ENCODE data around the gene RREB1.

The RREB1 gene, protein sequence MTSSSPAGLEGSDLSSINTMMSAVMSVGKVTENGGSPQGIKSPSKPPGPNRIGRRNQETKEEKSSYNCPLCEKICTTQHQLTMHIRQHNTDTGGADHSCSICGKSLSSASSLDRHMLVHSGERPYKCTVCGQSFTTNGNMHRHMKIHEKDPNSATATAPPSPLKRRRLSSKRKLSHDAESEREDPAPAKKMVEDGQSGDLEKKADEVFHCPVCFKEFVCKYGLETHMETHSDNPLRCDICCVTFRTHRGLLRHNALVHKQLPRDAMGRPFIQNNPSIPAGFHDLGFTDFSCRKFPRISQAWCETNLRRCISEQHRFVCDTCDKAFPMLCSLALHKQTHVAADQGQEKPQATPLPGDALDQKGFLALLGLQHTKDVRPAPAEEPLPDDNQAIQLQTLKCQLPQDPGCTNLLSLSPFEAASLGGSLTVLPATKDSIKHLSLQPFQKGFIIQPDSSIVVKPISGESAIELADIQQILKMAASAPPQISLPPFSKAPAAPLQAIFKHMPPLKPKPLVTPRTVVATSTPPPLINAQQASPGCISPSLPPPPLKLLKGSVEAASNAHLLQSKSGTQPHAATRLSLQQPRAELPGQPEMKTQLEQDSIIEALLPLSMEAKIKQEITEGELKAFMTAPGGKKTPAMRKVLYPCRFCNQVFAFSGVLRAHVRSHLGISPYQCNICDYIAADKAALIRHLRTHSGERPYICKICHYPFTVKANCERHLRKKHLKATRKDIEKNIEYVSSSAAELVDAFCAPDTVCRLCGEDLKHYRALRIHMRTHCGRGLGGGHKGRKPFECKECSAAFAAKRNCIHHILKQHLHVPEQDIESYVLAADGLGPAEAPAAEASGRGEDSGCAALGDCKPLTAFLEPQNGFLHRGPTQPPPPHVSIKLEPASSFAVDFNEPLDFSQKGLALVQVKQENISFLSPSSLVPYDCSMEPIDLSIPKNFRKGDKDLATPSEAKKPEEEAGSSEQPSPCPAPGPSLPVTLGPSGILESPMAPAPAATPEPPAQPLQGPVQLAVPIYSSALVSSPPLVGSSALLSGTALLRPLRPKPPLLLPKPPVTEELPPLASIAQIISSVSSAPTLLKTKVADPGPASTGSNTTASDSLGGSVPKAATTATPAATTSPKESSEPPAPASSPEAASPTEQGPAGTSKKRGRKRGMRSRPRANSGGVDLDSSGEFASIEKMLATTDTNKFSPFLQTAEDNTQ (N-terminal part only)

DNA sequence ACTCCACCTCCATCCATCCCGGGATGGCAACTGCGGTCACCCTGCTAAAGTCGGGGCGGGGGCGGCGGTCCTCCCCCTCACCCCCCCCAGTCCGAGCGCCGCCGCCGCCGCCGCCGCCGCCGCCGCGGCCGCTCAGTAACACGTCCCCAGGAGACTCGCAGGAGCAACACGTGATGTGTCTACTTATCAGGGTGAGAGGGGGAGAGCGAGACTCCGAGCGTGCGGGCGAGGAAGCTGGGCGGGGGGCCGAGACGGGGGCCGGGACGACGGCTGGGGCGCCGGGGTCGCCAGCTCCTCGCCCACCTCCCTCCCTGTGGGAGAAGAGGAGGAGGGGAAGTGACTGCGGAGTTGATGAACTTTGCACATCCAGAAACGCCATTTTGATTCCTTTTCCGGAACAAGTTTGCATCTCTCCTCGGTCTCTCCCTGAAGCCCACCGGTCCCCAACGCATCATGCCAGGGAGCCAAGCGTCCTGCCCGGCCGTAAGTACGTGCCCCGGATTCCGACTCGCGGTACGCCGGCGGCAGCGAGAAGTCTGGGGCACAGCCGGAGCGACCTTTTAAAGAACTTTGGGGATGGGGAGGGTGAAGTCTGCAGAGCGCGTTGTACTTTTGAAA lies at the start of gene RREB1:
TSS of gene RREB1 (plus strand) at position 384 of the 618 bp plus-strand sequence. CDS start 73,951 bp downstream, outside the sequence.
- DNase-seq = peak in 1 of 2 donors; percentile 25

DNA sequence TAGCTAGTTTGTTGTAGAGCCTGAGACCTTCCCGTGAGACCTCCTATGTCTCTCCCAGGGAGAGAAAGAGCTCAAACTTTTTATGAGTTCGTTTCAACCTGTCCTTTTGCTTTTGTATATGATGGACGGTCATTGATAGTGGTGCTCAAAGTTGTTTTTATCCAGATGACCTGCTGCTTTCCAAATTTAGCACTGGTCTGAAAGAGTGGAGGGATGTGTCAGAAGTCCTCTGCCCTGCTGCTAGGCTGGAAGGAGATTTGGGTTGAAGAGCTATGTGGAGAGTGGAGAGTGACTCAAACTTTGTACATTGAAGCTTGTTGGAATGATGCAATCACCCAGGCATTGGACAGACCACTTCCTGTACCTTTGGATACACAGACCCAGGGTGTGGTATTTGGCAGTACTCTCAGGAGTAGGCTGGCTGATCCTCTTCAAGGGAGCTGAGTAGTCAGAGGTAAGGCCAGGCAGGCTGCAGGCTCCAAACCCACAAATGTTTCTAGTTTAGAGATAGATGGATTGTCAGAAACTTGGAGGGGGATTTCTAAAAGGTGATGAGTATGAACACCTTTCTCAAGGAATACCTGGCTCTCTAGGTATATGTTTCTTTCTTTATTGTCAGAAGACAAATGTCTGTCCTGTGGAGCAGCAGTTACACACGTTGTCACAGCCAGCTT lies 49.4 kb upstream of the RREB1 start:
- DNase-seq = no peak

GRCh38 chr6:7060769-7061516 lies 46.8 kb upstream of the RREB1 start:
- DNase-seq = no peak

- no peak for DNase-seq
Observed at GRCh38 chr6:7062451-7063162, 45.2 kb upstream of the RREB1 start.

- DNase-seq = no peak
Observed at GRCh38 chr6:7067305-7067704, 40.5 kb upstream of the RREB1 start.

GRCh38 chr6:7071405-7071804 lies 36.4 kb upstream of the RREB1 start:
- no peak for DNase-seq

DNA sequence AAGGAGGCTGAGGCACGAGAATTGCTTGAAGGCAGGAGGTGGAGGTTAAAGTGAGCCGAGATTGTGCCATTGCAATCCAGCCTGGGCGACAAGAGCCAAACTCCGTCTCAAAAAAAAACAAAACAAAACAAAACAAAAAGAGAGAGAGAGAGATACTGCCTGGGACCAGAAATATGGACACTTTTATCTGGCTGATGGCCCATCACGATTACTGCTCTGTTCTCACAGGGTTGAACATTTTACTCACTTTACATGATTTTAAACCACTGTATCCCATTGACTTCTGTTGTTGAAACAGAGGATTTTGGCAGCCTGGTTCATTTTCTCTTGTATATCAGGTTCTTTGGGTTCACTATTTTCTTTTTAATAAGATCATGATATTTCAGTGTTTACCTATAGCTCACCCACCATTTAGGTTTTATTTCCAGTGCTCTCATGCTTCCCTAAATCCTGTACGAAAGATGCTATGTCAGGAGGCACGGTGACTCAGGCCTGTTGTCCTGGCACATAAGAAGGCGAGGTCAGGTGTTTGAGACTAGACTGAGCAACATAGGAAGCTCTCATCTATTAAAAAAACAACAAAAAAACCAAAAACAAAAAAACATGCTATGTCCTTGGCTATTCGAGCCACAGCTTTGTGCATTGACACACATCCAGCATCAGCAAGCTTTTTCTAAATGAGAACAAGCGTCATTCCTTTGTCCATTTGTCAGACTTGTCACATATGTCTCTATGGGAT lies 34.5 kb upstream of the RREB1 start:
- no peak for DNase-seq

- peak in 1 of 2 donors; percentile 9 for DNase-seq
Observed at GRCh38 chr6:7073821-7074525, 33.8 kb upstream of the RREB1 start.

GRCh38 chr6:7074870-7075269 lies 32.9 kb upstream of the RREB1 start:
- no peak for DNase-seq

- no peak for DNase-seq
Observed at GRCh38 chr6:7075341-7076000, 32.3 kb upstream of the RREB1 start.

DNA sequence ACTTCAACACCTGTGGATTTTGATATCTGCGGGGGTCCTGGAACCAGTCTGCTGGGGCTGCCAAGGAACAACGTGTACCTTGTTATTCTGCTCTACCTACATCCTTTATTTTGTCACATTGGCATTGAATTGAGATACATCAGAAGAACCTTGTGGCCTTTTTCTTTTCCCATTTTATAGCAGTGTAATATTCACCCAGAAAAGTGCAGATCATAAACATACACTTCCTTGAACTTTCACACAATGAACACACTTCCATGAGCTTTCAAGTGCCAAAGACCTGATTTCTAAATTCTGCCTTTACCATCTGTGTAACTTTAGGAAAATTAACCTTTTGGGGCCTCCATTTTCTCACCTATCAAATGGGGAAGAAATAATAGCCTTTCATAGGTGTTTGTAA lies 29.9 kb upstream of the RREB1 start:
- DNase-seq = no peak

DNA sequence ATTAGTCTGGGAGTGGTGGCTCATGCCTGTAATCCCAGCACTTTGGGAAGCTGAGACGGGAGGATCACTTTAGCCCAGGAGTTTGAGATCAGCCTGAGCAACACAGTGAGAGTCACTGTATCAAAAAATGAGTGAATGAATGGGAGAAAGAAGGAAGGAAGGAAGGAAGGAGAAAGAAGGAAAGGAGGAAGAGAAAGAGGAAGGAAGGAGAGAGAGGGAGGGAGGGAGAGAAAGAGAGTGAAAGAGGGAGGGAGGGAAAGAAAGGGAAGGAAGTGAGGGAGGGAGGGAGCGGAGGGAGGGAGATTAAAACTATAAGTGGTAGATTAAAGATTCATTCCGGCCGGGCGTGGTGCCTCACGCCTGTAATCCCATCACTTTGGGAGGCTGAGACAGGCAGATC lies 28.9 kb upstream of the RREB1 start:
- DNase-seq = no peak

DNA sequence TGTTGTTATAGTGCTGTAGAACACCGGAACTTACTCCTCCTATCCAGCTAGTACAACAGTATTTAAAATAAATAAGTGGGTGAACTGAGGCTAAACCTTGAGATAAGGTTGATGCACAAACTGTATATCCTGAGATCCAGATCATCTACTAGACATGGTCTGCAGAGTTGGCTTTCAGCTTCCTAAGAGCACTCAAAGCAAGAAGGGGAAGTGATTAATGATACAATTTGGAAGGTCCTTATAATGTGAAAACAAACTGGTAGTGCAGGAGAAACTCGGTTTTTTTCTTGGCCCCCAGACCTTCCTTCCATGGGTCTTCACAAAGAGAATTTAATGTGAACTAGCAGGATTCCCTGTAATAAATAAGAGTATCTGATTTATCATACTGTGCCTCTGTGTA lies 27.4 kb upstream of the RREB1 start:
- DNase-seq = no peak

- DNase-seq = no peak
Observed at GRCh38 chr6:7085911-7086310, 21.9 kb upstream of the RREB1 start.

DNA sequence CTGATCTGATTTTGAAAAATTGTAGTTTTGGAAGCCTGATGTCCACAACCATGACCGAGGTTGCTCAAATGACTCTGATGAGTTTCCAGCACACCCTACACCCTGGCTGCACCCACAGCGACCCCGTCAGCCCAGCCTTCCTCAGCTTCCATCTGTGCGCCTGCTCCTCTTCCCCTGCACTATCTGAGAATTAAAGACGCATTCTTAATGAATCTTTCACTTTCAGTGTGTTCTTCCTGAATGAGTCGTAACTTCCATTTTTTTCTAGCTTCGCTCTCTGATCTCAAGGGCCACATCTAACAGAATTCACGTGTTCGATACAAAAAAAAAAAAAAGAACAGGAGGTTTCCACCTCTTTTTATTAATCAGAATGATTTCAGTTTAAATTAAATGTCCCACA lies 21.3 kb upstream of the RREB1 start:
- no peak for DNase-seq

- no peak for DNase-seq
Observed at GRCh38 chr6:7087066-7087465, 20.7 kb upstream of the RREB1 start.

GRCh38 chr6:7087491-7087979 lies 20.2 kb upstream of the RREB1 start:
- DNase-seq = no peak

- DNase-seq = no peak
Observed at GRCh38 chr6:7088076-7088742, 19.6 kb upstream of the RREB1 start.
